Kidney capillary endothelial cell (primary cell): Measurements from ENCODE around the gene ABL1.

Experiments used
- DNase-seq: peaks from one replicate; pipeline ENCODE4 v3.0.0-alpha.2; 2018; ENCODE audit warnings: low spot score

ABL1 gene

GRCh38 chr9:130872508-130872907 lies 37.5 kb downstream of the ABL1 start:
- DNase-seq: no peak

- no peak for DNase-seq
Measured at GRCh38 chr9:130872912-130873503, 38.0 kb downstream of the ABL1 start.

- DNase-seq: no peak
Measured at GRCh38 chr9:130873966-130874365, 38.9 kb downstream of the ABL1 start.

GRCh38 chr9:130874783-130875182 lies 39.7 kb downstream of the ABL1 start:
- no peak for DNase-seq

GRCh38 chr9:130877300-130877699 lies 42.2 kb downstream of the ABL1 start:
- DNase-seq: no peak

GRCh38 chr9:130878295-130878694 lies 43.2 kb downstream of the ABL1 start:
- no peak for DNase-seq

GRCh38 chr9:130879863-130880411 lies 44.9 kb downstream of the ABL1 start:
- no peak for DNase-seq

GRCh38 chr9:130880599-130881220 lies 45.7 kb downstream of the ABL1 start:
- no peak for DNase-seq

- DNase-seq: no peak
Measured at GRCh38 chr9:130881516-130881915, 46.5 kb downstream of the ABL1 start.

- DNase-seq: no peak
Measured at GRCh38 chr9:130882696-130883225, 47.7 kb downstream of the ABL1 start.

- DNase-seq: no peak
Measured at GRCh38 chr9:130883479-130883878, 48.4 kb downstream of the ABL1 start.

- DNase-seq: no peak
Measured at GRCh38 chr9:130884111-130884531, 49.1 kb downstream of the ABL1 start.

- no peak for DNase-seq
Measured at GRCh38 chr9:130884542-130885483, 49.8 kb downstream of the ABL1 start.

GRCh38 chr9:130885484-130886375 lies 50.7 kb downstream of the ABL1 start:
- no peak for DNase-seq

GRCh38 chr9:130886981-130887380 lies 51.9 kb downstream of the ABL1 start:
- no peak for DNase-seq

GRCh38 chr9:130887494-130888144 lies 52.6 kb downstream of the ABL1 start:
- no peak for DNase-seq

GRCh38 chr9:130888146-130888885 lies 53.3 kb downstream of the ABL1 start:
- no peak for DNase-seq

- DNase-seq: no peak
Measured at GRCh38 chr9:130890124-130890523, 55.1 kb downstream of the ABL1 start.

- DNase-seq: no peak
Measured at GRCh38 chr9:130890870-130891687, 56.0 kb downstream of the ABL1 start.
